Motor neuron (in vitro differentiated cells): ENCODE results near the gene RITA1. TPM values are rescaled to one million over a fixed set of nuclear protein-coding genes. Genes with fewer than 3 reads are reported as not detected.

ENCODE experiments used
- ATAC-seq, 8 experiments: fragments of 200-7000 bp; cut with Tn5 transposase; replicated peaks in 6 of 8; 2 replicates each; pipeline ENCODE4 v1.8.0; 2021; ENCODE audit warnings: mild to moderate bottlenecking in 8 of 8, moderate library complexity in 8 of 8
- H3K27ac ChIP-seq, 2 donors: fragments of 250-450 bp; sonication (Bioruptor Pico); 2 replicates each; pipeline ENCODE4 v1.9.0; 2021; ENCODE audit warnings: antibody characterized with exemption in 2 of 2, mild to moderate bottlenecking in 2 of 2, moderate library complexity in 1 of 2
- H3K4me1 ChIP-seq, 2 donors: fragments of 250-450 bp; sonication (Bioruptor Pico); replicated peaks in 1 of 2; 2 replicates each; pipeline ENCODE4 v1.6.1; 2021; ENCODE audit warnings: antibody characterized with exemption in 2 of 2, mild to moderate bottlenecking in 2 of 2, moderate library complexity in 1 of 2
- H3K4me3 ChIP-seq, 5 donors: fragments of 250-450 bp; sonication (Bioruptor Pico); 2 replicates each; pipeline ENCODE4 v1.9.0; 2021; ENCODE audit warnings: antibody characterized with exemption in 5 of 5, mild to moderate bottlenecking in 5 of 5, moderate library complexity in 4 of 5
- WGBS, 10 experiments: fragments of 450-650 bp; shearing (Covaris generic); methylation state at CpG; one replicate each; pipeline ENCODE4 v1.0.0; 2022; 5-methylcytosine and 5-hydroxymethylcytosine counted together
- in situ Hi-C, 9 experiments: fragments of 400-800 bp; cut with MboI; loops; one replicate each; pipeline ENCODE4 v1.15.0; 2021; ENCODE audit warnings: low sequenced_read_pairs in 9 of 9, low pct_unique_long_range_greater_than_20kb in 2 of 9; ENCODE audit not compliant: unreplicated experiment in 9 of 9
- total RNA-seq, 8 experiments: library from RNA; unstranded; fragments of 300-600 nt; gene quantifications; 2 replicates each; pipeline versions ENCODE4 v1.2.3 to v1.2.4, GENCODE V29; 2022

Gene RITA1
- total RNA-seq, 8 experiments from 2014 or later = 9.5 to 26.5 (median 15.8) TPM

DNA sequence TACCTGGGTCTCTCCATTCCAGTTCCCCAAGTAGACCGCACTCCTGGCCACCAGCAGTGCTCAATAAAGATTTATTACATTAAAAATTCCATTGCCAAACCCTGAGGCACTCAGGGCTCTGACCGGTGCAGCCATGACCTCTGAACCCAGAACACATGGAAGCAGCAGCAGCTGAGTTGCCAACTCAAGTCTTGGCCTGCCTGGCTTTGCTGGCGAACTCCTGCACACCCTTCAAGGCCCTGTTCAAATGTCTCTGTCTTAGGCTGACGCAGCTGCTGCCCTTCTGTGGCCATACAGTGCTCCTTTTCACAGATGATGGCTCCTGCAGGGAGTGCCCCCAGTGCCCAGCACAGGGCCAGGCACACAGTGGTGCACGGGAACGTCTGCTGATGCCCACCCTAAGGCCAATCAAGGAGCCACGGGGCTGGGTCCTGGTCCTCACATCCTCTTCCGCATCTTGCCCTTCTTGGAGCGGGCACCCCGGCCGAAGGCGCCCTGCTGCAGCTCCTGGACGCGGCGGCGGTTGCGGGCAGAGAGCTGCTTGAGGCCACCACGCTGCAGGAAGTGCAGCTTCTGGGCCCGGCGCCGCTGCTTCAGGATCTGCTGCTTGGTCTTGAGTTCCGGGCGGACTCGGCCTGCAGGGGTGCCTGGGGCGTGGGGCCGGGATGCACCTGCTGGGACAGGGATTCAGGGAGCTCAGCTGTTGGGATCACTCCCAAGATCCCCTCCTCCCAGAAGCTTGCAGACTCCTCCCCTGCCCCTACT is 26.9 kb upstream of the RITA1 start:
- no peak overlapping the region for H3K27ac ChIP-seq
- peaks cover 27 to 38% of the 10 kb centered on the region in 2 donors for H3K4me1 ChIP-seq
- in situ Hi-C loops = loop anchor here in 4 of 9 experiments (10.0 to 25.0 kb wide), 2 partner anchors 96 to 114 kb away; partner anchors contain the start of gene DTX1 (in 3 of the 4)
- WGBS, 10 experiments = 70 to 100% (median 100%) methylated on average over 1 to 3 of the region's 26 CpGs; no CpG with 5 or more reads in 3 of the 10 experiments
- no peak for ATAC-seq
- H3K4me3 ChIP-seq = no peak overlapping the region

- WGBS, 10 experiments = no CpG with 5 or more reads among the region's 7 CpGs
- Histone ChIP-seq H3K27ac (peak overlapping the region in 1 of 2 donors; percentile 62), H3K4me3 (no peak overlapping the region), H3K4me1 (peaks cover 27 to 38% of the 10 kb centered on the region in 2 donors)
- peak in 3 of 8 experiments; percentile 4 to 83 (median 76) for ATAC-seq
- in situ Hi-C loops = loop anchor here in 5 of 9 experiments (10.0 to 25.0 kb wide), 3 partner anchors 98 to 115 kb away; partner anchors contain the start of gene DTX1 (in 4 of the 5)
Measured at GRCh38 chr12:113159937-113160336, 25.6 kb upstream of the RITA1 start.

DNA sequence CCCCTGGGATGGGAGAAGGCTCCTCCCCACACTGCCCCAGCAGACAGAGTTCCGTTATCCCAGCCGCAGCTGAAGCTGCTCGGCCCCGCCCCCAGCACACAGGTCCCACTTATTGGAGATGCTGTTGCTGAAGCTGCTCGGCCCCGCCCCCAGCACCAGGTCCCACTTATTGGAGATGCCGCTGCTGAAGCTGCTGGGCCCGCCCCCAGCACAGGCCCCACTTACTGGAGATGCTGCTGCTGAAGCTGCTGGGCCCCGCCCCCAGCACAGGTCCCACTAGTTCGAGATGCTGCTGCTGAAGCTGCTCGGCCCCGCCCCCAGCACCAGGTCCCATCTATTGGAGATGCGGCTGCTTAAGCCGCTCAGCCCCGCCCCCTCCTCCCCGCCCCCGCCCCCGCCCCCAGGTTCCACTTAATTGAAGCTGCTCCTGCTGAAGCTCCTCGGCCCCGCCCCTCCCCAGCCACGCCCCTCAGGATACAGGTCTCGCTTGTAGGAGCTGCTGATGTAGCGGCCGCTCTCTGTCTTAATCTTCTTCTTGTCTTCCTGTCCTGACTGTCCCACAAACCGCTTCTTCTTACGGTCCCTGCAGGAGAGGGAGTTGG is 24.0 kb upstream of the RITA1 start:
- in situ Hi-C loops = loop anchor here in 4 of 9 experiments (10.0 to 25.0 kb wide), 2 partner anchors 99 to 107 kb away; partner anchors contain the start of gene DTX1 (in 4 of the 4)
- Histone ChIP-seq H3K4me1 (peaks cover 27 to 29% of the 10 kb centered on the region in 2 donors), H3K27ac (peak overlapping the region; percentile 67 to 88), H3K4me3 (peak overlapping the region in 2 of 5 donors; percentile 9 to 10)
- WGBS, 10 experiments = 0% methylated on average over 2 of the region's 26 CpGs; no CpG with 5 or more reads in 9 of the 10 experiments
- peak in 7 of 8 experiments; percentile 12 to 95 (median 92) for ATAC-seq

GRCh38 chr12:113162102-113163029 is 23.2 kb upstream of the RITA1 start:
- Histone ChIP-seq H3K4me1 (peaks cover 27 to 29% of the 10 kb centered on the region in 2 donors), H3K4me3 (peak overlapping the region in 2 of 5 donors; percentile 7 to 10), H3K27ac (peak overlapping the region; percentile 67 to 88)
- peak in 5 of 8 experiments; percentile 47 to 66 (median 61) for ATAC-seq
- in situ Hi-C loops = loop anchor here in 4 of 9 experiments (10.0 to 25.0 kb wide), 2 partner anchors 100 to 108 kb away; partner anchors contain the start of gene DTX1 (in 4 of the 4)
- WGBS, 10 experiments = 10 to 100% (median 64%) methylated on average over 2 to 11 of the region's 25 CpGs; no CpG with 5 or more reads in 4 of the 10 experiments

- in situ Hi-C loops = loop anchor here in 4 of 9 experiments (10.0 to 25.0 kb wide), 2 partner anchors 101 to 108 kb away; partner anchors contain the start of gene DTX1 (in 4 of the 4)
- H3K4me1 ChIP-seq = peaks cover 27 to 29% of the 10 kb centered on the region in 2 donors
- WGBS, 10 experiments = 63 to 85% (median 73%) methylated on average over 1 to 4 of the region's 12 CpGs; no CpG with 5 or more reads in 7 of the 10 experiments
Measured at GRCh38 chr12:113163030-113163360, 22.5 kb upstream of the RITA1 start.

DNA sequence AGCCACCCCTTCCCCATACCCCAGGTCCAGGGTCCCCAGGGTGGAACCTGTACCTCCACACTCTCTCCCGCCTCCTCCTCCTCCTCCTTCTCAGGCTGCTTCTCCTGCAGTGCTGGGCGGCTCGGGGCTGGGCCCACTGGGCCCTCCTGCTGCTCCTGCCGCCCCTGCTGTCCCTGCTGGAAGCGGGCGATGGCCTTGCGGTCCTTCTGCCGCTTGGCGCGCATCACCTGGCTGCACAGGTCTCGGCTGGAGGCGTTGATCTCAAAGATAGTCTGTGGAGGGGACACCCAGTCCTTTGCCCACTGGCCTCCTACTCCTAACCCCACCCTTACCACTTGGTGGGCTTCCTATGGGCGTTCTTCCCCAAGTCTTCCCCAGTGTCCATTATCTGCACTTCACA is 21.5 kb upstream of the RITA1 start:
- Histone ChIP-seq H3K4me1 (peaks cover 27 to 29% of the 10 kb centered on the region in 2 donors), H3K4me3 (no peak overlapping the region), H3K27ac (no peak overlapping the region)
- ATAC-seq = no peak
- in situ Hi-C loops = loop anchor here in 4 of 9 experiments (10.0 to 25.0 kb wide), 2 partner anchors 102 to 109 kb away; partner anchors contain the start of gene DTX1 (in 4 of the 4)
- WGBS, 10 experiments = 96 to 100% (median 99%) methylated on average over 1 to 10 of the region's 13 CpGs; no CpG with 5 or more reads in 6 of the 10 experiments

More at GRCh38 chr12:113163030-113163360, 22.5 kb upstream of the RITA1 start:
- Histone ChIP-seq H3K4me3 (no peak overlapping the region), H3K27ac (peak overlapping the region in 1 of 2 donors; percentile 88)
- no peak for ATAC-seq

GRCh38 chr12:113165521-113166450 is 19.7 kb upstream of the RITA1 start:
- Histone ChIP-seq H3K27ac (no peak overlapping the region), H3K4me1 (peaks cover 19% of the 10 kb centered on the region in 2 donors), H3K4me3 (no peak overlapping the region)
- in situ Hi-C loops = loop anchor here in 4 of 9 experiments (10.0 to 25.0 kb wide), 2 partner anchors 103 to 111 kb away; partner anchors contain the start of gene DTX1 (in 4 of the 4)
- WGBS, 10 experiments = 83 to 100% (median 94%) methylated on average over 1 to 16 of the region's 32 CpGs; no CpG with 5 or more reads in 4 of the 10 experiments
- no peak for ATAC-seq

DNA sequence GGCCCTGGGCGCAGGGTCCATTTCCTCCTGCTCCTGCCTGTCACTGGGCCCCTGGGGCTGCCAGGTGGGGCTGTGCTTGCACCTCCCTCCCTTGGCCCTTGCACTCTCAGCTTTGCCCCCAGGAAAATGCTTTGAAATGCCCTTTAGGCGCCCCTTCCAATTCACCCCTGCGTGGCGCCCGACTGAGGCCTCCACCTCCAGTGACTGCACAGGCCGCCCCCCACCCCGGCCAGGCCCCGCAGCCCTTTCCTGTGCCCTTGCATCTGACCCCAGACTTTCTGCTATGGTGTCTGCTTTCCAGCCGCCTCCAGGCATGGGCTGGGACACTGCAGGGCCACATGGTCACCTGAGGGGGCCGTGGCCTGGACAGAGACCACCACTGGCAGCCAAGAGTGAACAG is 17.7 kb upstream of the RITA1 start:
- Histone ChIP-seq H3K4me3 (no peak overlapping the region), H3K4me1 (peaks cover 2 to 3% of the 10 kb centered on the region in 2 donors), H3K27ac (no peak overlapping the region)
- in situ Hi-C loops = loop anchor here in 4 of 9 experiments (10.0 to 25.0 kb wide), 2 partner anchors 106 to 113 kb away; partner anchors contain the start of gene DTX1 (in 4 of the 4)
- ATAC-seq = no peak
- 100% methylated on average over 1 of the region's 10 CpGs; no CpG with 5 or more reads in 9 of the 10 experiments for WGBS, 10 experiments

GRCh38 chr12:113169697-113170096 is 15.8 kb upstream of the RITA1 start:
- ATAC-seq = no peak
- Histone ChIP-seq H3K4me3 (no peak overlapping the region), H3K27ac (no peak overlapping the region), H3K4me1 (no peaks in the 10 kb centered on the region)
- in situ Hi-C loops = loop anchor here in 6 of 9 experiments (10.0 to 25.0 kb wide), 3 partner anchors 107 to 125 kb away; partner anchors contain the start of gene DTX1 (in 4 of the 6)
- WGBS, 10 experiments = 94 to 100% (median 100%) methylated on average over 1 to 6 of the region's 13 CpGs; no CpG with 5 or more reads in 7 of the 10 experiments

- in situ Hi-C loops = loop anchor here in 5 of 9 experiments (10.0 to 25.0 kb wide), 2 partner anchors 108 to 126 kb away; partner anchors contain the start of gene DTX1 (in 3 of the 5)
- H3K27ac ChIP-seq = no peak overlapping the region
- 84 to 100% (median 96%) methylated on average over 1 to 5 of the region's 5 CpGs for WGBS, 10 experiments
- no peaks in the 10 kb centered on the region for H3K4me1 ChIP-seq
- H3K4me3 ChIP-seq = no peak overlapping the region
- no peak for ATAC-seq
Measured at GRCh38 chr12:113170457-113170856, 15.1 kb upstream of the RITA1 start.

DNA sequence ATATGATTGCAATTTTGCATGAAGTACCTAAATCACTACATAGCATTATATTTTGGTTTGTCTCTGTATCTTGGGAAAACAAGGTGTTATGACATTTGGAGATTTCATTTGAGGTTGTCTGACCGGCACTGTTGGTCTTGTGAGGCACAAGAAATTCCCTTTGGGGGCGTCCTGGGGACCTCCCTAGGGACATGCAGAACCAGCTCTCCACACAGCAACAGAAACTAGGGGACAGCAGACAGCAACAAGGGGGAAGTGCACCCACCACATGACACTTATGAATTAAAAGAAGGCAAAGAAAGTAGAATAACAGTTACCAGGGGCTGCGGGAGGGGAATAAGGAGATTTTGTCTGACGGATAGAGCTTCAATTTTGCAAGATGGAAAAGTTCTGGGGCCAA is 14.6 kb upstream of the RITA1 start:
- H3K4me1 ChIP-seq = no peaks in the 10 kb centered on the region
- WGBS, 10 experiments = 90 to 95% (median 92%) methylated on average over 1 to 4 of the region's 4 CpGs; no CpG with 5 or more reads in 2 of the 10 experiments
- H3K27ac ChIP-seq = no peak overlapping the region
- in situ Hi-C loops = loop anchor here in 5 of 9 experiments (10.0 to 25.0 kb wide), 2 partner anchors 109 to 126 kb away; partner anchors contain the start of gene DTX1 (in 3 of the 5)
- ATAC-seq = no peak
- no peak overlapping the region for H3K4me3 ChIP-seq
